GM23338 (cell line): ENCODE data around the gene CDON. TPM values are rescaled to one million over a fixed set of nuclear protein-coding genes. Genes with fewer than 3 reads are reported as not detected.

Experiments
- ATAC-seq: fragments of 200-7000 bp; cut with Tn5 transposase; 3 replicates; pipeline ENCODE4 v1.9.1; 2020
- DNase-seq: peaks from one replicate; pipeline ENCODE4 v3.0.0-alpha.2; 2015; ENCODE audit warnings: low spot score
- H2AFZ ChIP-seq: fragments of 200-600 bp; sonication (generic); 2 replicates; pipeline ENCODE4 v1.8.0; 2016; ENCODE audit warnings: antibody characterized with exemption, mild to moderate bottlenecking, moderate library complexity
- H3F3A ChIP-seq: fragments of 200-600 bp; sonication (generic); replicated peaks from 2 replicates; pipeline ENCODE4 v1.8.0; 2017; ENCODE audit warnings: antibody characterized with exemption, mixed run types, low read depth
- H3K27ac ChIP-seq: fragments of 200-600 bp; sonication (generic); 2 replicates; pipeline ENCODE4 v1.6.1; 2016; ENCODE audit warnings: low read depth
- H3K27me3 ChIP-seq: fragments of 200-600 bp; sonication (generic); 2 replicates; pipeline ENCODE4 v1.8.0; 2016; ENCODE audit warnings: mild to moderate bottlenecking, mixed run types, moderate library complexity; ENCODE audit not compliant: insufficient read depth
- H3K36me3 ChIP-seq: fragments of 200-600 bp; sonication (generic); 2 replicates; pipeline ENCODE4 v1.8.0; 2016; ENCODE audit warnings: mild to moderate bottlenecking; ENCODE audit not compliant: insufficient read depth
- H3K4me1 ChIP-seq: fragments of 200-600 bp; sonication (generic); 2 replicates; pipeline ENCODE4 v1.8.0; 2016; ENCODE audit warnings: mild to moderate bottlenecking, moderate library complexity; ENCODE audit not compliant: insufficient read depth
- H3K4me2 ChIP-seq: fragments of 200-600 bp; sonication (generic); 2 replicates; pipeline ENCODE4 v1.7.1; 2017; ENCODE audit warnings: mixed run types
- H3K4me3 ChIP-seq: fragments of 200-600 bp; sonication (generic); 2 replicates; pipeline ENCODE4 v1.6.1; 2016; ENCODE audit warnings: mixed run types
- H3K79me2 ChIP-seq: fragments of 200-600 bp; sonication (generic); replicated peaks from 2 replicates; pipeline ENCODE4 v1.8.0; 2017; ENCODE audit warnings: mild to moderate bottlenecking; ENCODE audit not compliant: insufficient read depth
- H3K9me2 ChIP-seq: fragments of 200-600 bp; sonication (generic); 2 replicates; pipeline ENCODE4 v1.8.0; 2017; ENCODE audit not compliant: insufficient read depth
- H4K20me1 ChIP-seq: fragments of 200-600 bp; sonication (generic); replicated peaks from 2 replicates; pipeline ENCODE4 v1.8.0; 2017; ENCODE audit warnings: mild to moderate bottlenecking; ENCODE audit not compliant: insufficient read depth
- H3K27ac Mint-ChIP-seq: 2 replicates; pipeline ENCODE4 v1.8.0; 2020; ENCODE audit warnings: inconsistent platforms, mild to moderate bottlenecking, moderate library complexity, mixed read lengths
- H3K27me3 Mint-ChIP-seq: 3 replicates; pipeline ENCODE4 v1.8.0; 2022; ENCODE audit warnings: low read depth, mild to moderate bottlenecking, moderate library complexity, mixed read lengths, inconsistent platforms; ENCODE audit not compliant: insufficient read depth, poor library complexity
- H3K36me3 Mint-ChIP-seq: 3 replicates; pipeline ENCODE4 v1.8.0; 2021; ENCODE audit warnings: low read depth, mild to moderate bottlenecking, inconsistent platforms, moderate library complexity, mixed read lengths
- H3K4me1 Mint-ChIP-seq: 3 replicates; pipeline ENCODE4 v1.8.0; 2020; ENCODE audit warnings: mild to moderate bottlenecking, inconsistent platforms, mixed read lengths
- H3K4me3 Mint-ChIP-seq: 3 replicates; pipeline ENCODE4 v1.8.0; 2021; ENCODE audit warnings: moderate library complexity, mild to moderate bottlenecking, inconsistent platforms, mixed read lengths
- H3K9me3 Mint-ChIP-seq: 3 replicates; pipeline ENCODE4 v1.8.0; 2020; ENCODE audit warnings: moderate library complexity, mild to moderate bottlenecking, inconsistent platforms, mixed read lengths
- EZH2 ChIP-seq: fragments of 200-600 bp; sonication (generic); IDR thresholded peaks from one replicate; pipeline ENCODE4 v1.8.0; 2017; ENCODE audit warnings: antibody characterized with exemption, mild to moderate bottlenecking, low read depth; ENCODE audit not compliant: unreplicated experiment
- JUNB ChIP-seq: IDR thresholded peaks from one replicate; pipeline ENCODE4 v1.6.1; 2016; ENCODE audit warnings: antibody characterized with exemption; ENCODE audit not compliant: unreplicated experiment
- NANOG ChIP-seq: IDR thresholded peaks from 2 replicates; pipeline ENCODE4 v1.6.1; 2016; ENCODE audit warnings: antibody characterized with exemption, borderline replicate concordance
- POLR2AphosphoS5 ChIP-seq: IDR thresholded peaks from 2 replicates; pipeline ENCODE4 v1.6.1; 2016; ENCODE audit warnings: antibody characterized with exemption, low read depth
- STAT1 ChIP-seq: IDR thresholded peaks from one replicate; pipeline ENCODE4 v1.6.1; 2016; ENCODE audit warnings: antibody characterized with exemption; ENCODE audit not compliant: unreplicated experiment
- ZNF114 ChIP-seq: fragments of 250-450 bp; sonication (Bioruptor Pico); IDR thresholded peaks from 2 replicates; pipeline ENCODE4 v1.5.0; 2020; ENCODE audit warnings: mild to moderate bottlenecking, moderate library complexity
- ZNF331 ChIP-seq: fragments of 250-450 bp; sonication (Bioruptor Pico); IDR thresholded peaks from 2 replicates; pipeline ENCODE4 v1.5.0; 2020; ENCODE audit warnings: low read depth, mild to moderate bottlenecking, moderate library complexity
- polyA plus RNA-seq: library from polyadenylated mRNA; unstranded; fragments of >200 nt; fragmentation: Nextera tagmentation; extraction: Ambion mirVana; gene quantifications from 2 replicates; pipeline ENCODE4 v1.2.1, GENCODE V29; 2016
- total RNA-seq: library from RNA; depleted of rRNA; stranded (reverse); fragments of >200 nt; shearing (Covaris generic); gene quantifications from 2 replicates; pipeline ENCODE4 v1.2.3, GENCODE V29; 2014
- TF ChIP-seq, protein P1 (sequence below): IDR thresholded peaks from 2 replicates; pipeline ENCODE4 v1.6.1; 2016; ENCODE audit warnings: antibody characterized with exemption
- TF ChIP-seq, protein P2 (sequence below), 2 experiments: fragments of 200-600 bp in 1 of 2; sonication (generic) in 1 of 2; conservative IDR thresholded peaks; 2 replicates each; pipeline versions ENCODE4 v1.5.1 to v1.6.1; 2016 to 2017; ENCODE audit warnings: antibody characterized with exemption in 2 of 2, low read depth in 2 of 2, mild to moderate bottlenecking in 2 of 2, moderate library complexity in 1 of 2
- TF ChIP-seq, protein P3 (sequence below): IDR thresholded peaks from one replicate; pipeline ENCODE4 v1.6.1; 2018; ENCODE audit warnings: antibody characterized with exemption; ENCODE audit not compliant: unreplicated experiment

The CDON gene
- total and polyA plus RNA-seq, 2 experiments from 2014 or later, result 4.1 to 35.5 TPM

DNA sequence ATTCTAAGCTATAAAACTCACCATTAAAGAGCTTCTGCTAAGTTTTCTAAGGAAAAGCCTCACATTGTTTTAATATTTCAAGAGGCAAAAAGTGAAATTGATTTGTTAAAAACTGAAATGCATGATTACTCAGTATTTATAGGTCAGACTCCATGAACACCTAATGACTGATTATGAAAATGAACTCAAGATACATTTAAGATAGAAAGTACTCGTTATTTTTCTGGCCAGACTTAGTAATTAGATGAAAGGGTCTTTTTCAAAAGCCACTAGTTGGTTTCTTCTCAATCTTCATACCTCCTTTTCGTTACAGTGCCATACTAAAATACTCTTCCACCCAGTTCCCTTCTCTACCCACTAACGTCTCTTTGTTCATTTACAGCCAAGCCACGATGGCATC is 60.5 kb downstream of the CDON start:
- no peaks in the 10 kb centered on the region for H3K79me2 ChIP-seq
- Mint-ChIP-seq H3K4me1 (no peaks in the 10 kb centered on the region), H3K27me3 (no peaks in the 10 kb centered on the region), H3K4me3 (no peak overlapping the region), H3K27ac (no peak overlapping the region), H3K36me3 (peaks cover 33% of the 10 kb centered on the region), H3K9me3 (no peaks in the 10 kb centered on the region)
- ATAC-seq, result no peak
- H3K4me2 ChIP-seq, result no peak overlapping the region
- no peaks in the 10 kb centered on the region for H3K4me1 ChIP-seq
- no peaks in the 10 kb centered on the region for H3F3A ChIP-seq
- no peaks in the 10 kb centered on the region for H3K27me3 ChIP-seq
- TF ChIP-seq ZNF331 (no peak), NANOG (no peak)
- TF ChIP-seq, protein P1, sequence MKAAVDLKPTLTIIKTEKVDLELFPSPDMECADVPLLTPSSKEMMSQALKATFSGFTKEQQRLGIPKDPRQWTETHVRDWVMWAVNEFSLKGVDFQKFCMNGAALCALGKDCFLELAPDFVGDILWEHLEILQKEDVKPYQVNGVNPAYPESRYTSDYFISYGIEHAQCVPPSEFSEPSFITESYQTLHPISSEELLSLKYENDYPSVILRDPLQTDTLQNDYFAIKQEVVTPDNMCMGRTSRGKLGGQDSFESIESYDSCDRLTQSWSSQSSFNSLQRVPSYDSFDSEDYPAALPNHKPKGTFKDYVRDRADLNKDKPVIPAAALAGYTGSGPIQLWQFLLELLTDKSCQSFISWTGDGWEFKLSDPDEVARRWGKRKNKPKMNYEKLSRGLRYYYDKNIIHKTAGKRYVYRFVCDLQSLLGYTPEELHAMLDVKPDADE, result no peak
- TF ChIP-seq, protein P2, sequence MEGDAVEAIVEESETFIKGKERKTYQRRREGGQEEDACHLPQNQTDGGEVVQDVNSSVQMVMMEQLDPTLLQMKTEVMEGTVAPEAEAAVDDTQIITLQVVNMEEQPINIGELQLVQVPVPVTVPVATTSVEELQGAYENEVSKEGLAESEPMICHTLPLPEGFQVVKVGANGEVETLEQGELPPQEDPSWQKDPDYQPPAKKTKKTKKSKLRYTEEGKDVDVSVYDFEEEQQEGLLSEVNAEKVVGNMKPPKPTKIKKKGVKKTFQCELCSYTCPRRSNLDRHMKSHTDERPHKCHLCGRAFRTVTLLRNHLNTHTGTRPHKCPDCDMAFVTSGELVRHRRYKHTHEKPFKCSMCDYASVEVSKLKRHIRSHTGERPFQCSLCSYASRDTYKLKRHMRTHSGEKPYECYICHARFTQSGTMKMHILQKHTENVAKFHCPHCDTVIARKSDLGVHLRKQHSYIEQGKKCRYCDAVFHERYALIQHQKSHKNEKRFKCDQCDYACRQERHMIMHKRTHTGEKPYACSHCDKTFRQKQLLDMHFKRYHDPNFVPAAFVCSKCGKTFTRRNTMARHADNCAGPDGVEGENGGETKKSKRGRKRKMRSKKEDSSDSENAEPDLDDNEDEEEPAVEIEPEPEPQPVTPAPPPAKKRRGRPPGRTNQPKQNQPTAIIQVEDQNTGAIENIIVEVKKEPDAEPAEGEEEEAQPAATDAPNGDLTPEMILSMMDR (conservative IDR thresholded peaks at IDR 0.05; ENCODE audit: low read depth in 2 of 2), result no peak
- no peak overlapping the region for H3K4me3 ChIP-seq
- no peak for DNase-seq
- H4K20me1 ChIP-seq, result no peaks in the 10 kb centered on the region
- H3K27ac ChIP-seq, result no peak overlapping the region
- H2AFZ ChIP-seq, result no peak overlapping the region
- H3K9me2 ChIP-seq, result no peaks in the 10 kb centered on the region
- no peaks in the 10 kb centered on the region; the same call in 1 of the 2 replicates for H3K36me3 ChIP-seq

DNA sequence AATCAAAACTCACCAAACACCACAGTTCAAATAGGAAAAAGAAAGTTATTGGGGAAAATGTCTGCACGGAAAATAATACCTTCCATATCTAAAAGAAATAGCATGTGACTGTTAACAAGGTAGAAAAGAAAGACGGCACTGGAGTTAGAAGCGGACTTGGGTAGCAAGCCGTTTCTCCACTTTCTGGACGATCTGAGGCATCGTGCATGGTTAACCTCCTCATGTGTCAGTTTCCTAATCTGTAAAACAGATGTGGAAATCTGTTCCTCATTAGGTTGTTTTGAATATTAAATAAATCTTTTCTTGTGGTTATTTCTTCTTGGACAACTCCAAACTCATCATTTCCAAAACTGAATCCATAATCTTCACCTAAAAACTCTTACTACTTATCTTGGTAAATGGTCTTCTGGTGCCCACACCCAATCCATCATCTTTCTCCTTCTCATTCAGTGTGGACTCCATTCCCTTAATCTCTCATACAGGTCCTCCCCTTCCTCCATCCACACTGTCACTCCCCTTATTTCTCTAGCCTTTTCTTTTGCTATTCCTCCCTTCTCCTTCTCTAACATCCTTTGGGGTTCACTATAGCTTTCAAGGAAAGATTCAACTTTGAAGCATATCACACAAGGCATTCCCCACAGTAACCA is 63.3 kb downstream of the CDON start:
- no peak for DNase-seq
- H3K4me1 ChIP-seq, result no peaks in the 10 kb centered on the region
- no peak overlapping the region for H3K4me2 ChIP-seq
- peaks cover 31% of the 10 kb centered on the region; the same call in 2 of the 3 replicates for H3K36me3 Mint-ChIP-seq
- H4K20me1 ChIP-seq, result no peaks in the 10 kb centered on the region
- no peak overlapping the region for H2AFZ ChIP-seq
- no peaks in the 10 kb centered on the region for H3K27me3 Mint-ChIP-seq
- H3K9me2 ChIP-seq, result no peaks in the 10 kb centered on the region
- no peaks in the 10 kb centered on the region for H3K4me1 Mint-ChIP-seq
- H3K27me3 ChIP-seq, result no peaks in the 10 kb centered on the region
- no peak overlapping the region for H3K4me3 Mint-ChIP-seq
- H3K36me3 ChIP-seq, result peaks cover 3% of the 10 kb centered on the region; the same call in 1 of the 2 replicates
- no peak overlapping the region for H3K4me3 ChIP-seq
- H3K27ac Mint-ChIP-seq, result no peak overlapping the region
- H3K9me3 Mint-ChIP-seq, result no peaks in the 10 kb centered on the region
- no peaks in the 10 kb centered on the region for H3F3A ChIP-seq
- H3K79me2 ChIP-seq, result no peaks in the 10 kb centered on the region
- ATAC-seq, result no peak
- H3K27ac ChIP-seq, result no peak overlapping the region
- TF ChIP-seq ZNF114 (CRISPR knock-in tag), result no peak
- TF ChIP-seq, protein P1, result no peak
- no peak for TF ChIP-seq STAT1
- TF ChIP-seq POLR2AphosphoS5, result no peak
- no peak for TF ChIP-seq JUNB
- no peak for TF ChIP-seq ZNF331
- TF ChIP-seq, protein P3, sequence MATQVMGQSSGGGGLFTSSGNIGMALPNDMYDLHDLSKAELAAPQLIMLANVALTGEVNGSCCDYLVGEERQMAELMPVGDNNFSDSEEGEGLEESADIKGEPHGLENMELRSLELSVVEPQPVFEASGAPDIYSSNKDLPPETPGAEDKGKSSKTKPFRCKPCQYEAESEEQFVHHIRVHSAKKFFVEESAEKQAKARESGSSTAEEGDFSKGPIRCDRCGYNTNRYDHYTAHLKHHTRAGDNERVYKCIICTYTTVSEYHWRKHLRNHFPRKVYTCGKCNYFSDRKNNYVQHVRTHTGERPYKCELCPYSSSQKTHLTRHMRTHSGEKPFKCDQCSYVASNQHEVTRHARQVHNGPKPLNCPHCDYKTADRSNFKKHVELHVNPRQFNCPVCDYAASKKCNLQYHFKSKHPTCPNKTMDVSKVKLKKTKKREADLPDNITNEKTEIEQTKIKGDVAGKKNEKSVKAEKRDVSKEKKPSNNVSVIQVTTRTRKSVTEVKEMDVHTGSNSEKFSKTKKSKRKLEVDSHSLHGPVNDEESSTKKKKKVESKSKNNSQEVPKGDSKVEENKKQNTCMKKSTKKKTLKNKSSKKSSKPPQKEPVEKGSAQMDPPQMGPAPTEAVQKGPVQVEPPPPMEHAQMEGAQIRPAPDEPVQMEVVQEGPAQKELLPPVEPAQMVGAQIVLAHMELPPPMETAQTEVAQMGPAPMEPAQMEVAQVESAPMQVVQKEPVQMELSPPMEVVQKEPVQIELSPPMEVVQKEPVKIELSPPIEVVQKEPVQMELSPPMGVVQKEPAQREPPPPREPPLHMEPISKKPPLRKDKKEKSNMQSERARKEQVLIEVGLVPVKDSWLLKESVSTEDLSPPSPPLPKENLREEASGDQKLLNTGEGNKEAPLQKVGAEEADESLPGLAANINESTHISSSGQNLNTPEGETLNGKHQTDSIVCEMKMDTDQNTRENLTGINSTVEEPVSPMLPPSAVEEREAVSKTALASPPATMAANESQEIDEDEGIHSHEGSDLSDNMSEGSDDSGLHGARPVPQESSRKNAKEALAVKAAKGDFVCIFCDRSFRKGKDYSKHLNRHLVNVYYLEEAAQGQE, result no peak
- TF ChIP-seq, protein P2 (conservative IDR thresholded peaks at IDR 0.05; ENCODE audit: low read depth in 2 of 2), result no peak
- TF ChIP-seq EZH2, result no peak
